Liver (tissue), 9 donors: Measurements from ENCODE around the gene CHKB. TPM values are rescaled to one million over a fixed set of nuclear protein-coding genes. Genes with fewer than 3 reads are reported as not detected.

ENCODE experiments used
- DNase-seq: peaks from one replicate; pipeline ENCODE4 v3.0.0-alpha.2; 2017; ENCODE audit warnings: low spot score
- H3K27ac ChIP-seq, 2 donors: one replicate each; pipeline ENCODE4 v1.7.0; 2013; ENCODE audit warnings: inconsistent platforms in 2 of 2, low read length in 2 of 2, control low read depth in 1 of 2, low read depth in 1 of 2, mild to moderate bottlenecking in 1 of 2
- H3K27me3 ChIP-seq, 4 donors: one replicate each; pipeline versions ENCODE4 v1.6.1 to v1.7.0; 2013; ENCODE audit warnings: low read length in 3 of 4, inconsistent platforms in 1 of 4, mild to moderate bottlenecking in 1 of 4, moderate library complexity in 1 of 4; ENCODE audit not compliant: control insufficient read depth in 4 of 4, insufficient read depth in 4 of 4
- H3K36me3 ChIP-seq, 4 donors: one replicate each; pipeline versions ENCODE4 v1.6.1 to v1.7.0; 2013; ENCODE audit warnings: low read length in 3 of 4, mild to moderate bottlenecking in 3 of 4, low read depth in 1 of 4, moderate library complexity in 1 of 4; ENCODE audit not compliant: control insufficient read depth in 4 of 4, insufficient read depth in 3 of 4
- H3K4me1 ChIP-seq, 4 donors: one replicate each; pipeline versions ENCODE4 v1.6.1 to v1.7.0; 2013; ENCODE audit warnings: low read length in 3 of 4, mild to moderate bottlenecking in 3 of 4, moderate library complexity in 1 of 4; ENCODE audit not compliant: control insufficient read depth in 4 of 4, insufficient read depth in 4 of 4
- H3K4me3 ChIP-seq, 3 donors: one replicate each; pipeline versions ENCODE4 v1.6.1 to v1.7.0; 2013; ENCODE audit warnings: low read length in 3 of 3, control low read depth in 1 of 3, low read depth in 1 of 3, mild to moderate bottlenecking in 1 of 3
- H3K9ac ChIP-seq, 2 donors: one replicate each; pipeline ENCODE4 v1.7.0; 2013; ENCODE audit warnings: low read length in 2 of 2, mild to moderate bottlenecking in 2 of 2, moderate library complexity in 2 of 2, control low read depth in 1 of 2, low read depth in 1 of 2
- H3K9me3 ChIP-seq, 4 donors: one replicate each; pipeline versions ENCODE4 v1.6.1 to v1.7.0; 2013; ENCODE audit warnings: low read length in 3 of 4; ENCODE audit not compliant: control insufficient read depth in 4 of 4
- EGR1 ChIP-seq, 2 donors: IDR thresholded peaks; 2 replicates each; pipeline ENCODE4 v1.6.1; 2016 to 2018; ENCODE audit warnings: antibody characterized with exemption in 2 of 2, low read depth in 2 of 2
- FOXA1 ChIP-seq: IDR thresholded peaks from 2 replicates; pipeline ENCODE4 v1.6.1; 2016; ENCODE audit warnings: antibody characterized with exemption
- FOXA2 ChIP-seq: IDR thresholded peaks from 2 replicates; pipeline ENCODE4 v1.6.1; 2016; ENCODE audit warnings: antibody characterized with exemption
- GABPA ChIP-seq, 2 donors: IDR thresholded peaks in 1 of 2; conservative IDR thresholded peaks in 1 of 2; 2 replicates each; pipeline ENCODE4 v1.6.1; 2016; ENCODE audit warnings: antibody characterized with exemption in 2 of 2, mild to moderate bottlenecking in 1 of 2, moderate library complexity in 1 of 2
- HNF4A ChIP-seq, 2 donors: conservative IDR thresholded peaks; 2 replicates each; pipeline ENCODE4 v1.6.1; 2016; ENCODE audit warnings: antibody characterized with exemption in 2 of 2, mild to moderate bottlenecking in 2 of 2
- HNF4G ChIP-seq: IDR thresholded peaks from 2 replicates; pipeline ENCODE4 v1.6.1; 2016; ENCODE audit warnings: antibody characterized with exemption
- JUND ChIP-seq, 2 donors: IDR thresholded peaks; 2 replicates each; pipeline ENCODE4 v1.6.1; 2016; ENCODE audit warnings: antibody characterized with exemption in 2 of 2
- NR2F2 ChIP-seq: IDR thresholded peaks from 2 replicates; pipeline ENCODE4 v1.6.1; 2016; ENCODE audit warnings: antibody characterized with exemption
- RAD21 ChIP-seq, 2 donors: IDR thresholded peaks; 2 replicates each; pipeline ENCODE4 v1.6.1; 2016; ENCODE audit warnings: antibody characterized with exemption in 2 of 2, mild to moderate bottlenecking in 2 of 2
- RXRA ChIP-seq, 2 donors: IDR thresholded peaks; 2 replicates each; pipeline ENCODE4 v1.6.1; 2017 to 2018; ENCODE audit warnings: antibody characterized with exemption in 2 of 2, mild to moderate bottlenecking in 1 of 2
- SP1 ChIP-seq: IDR thresholded peaks from 2 replicates; pipeline ENCODE4 v1.6.1; 2018; ENCODE audit warnings: antibody characterized with exemption, mild to moderate bottlenecking
- TAF1 ChIP-seq: conservative IDR thresholded peaks from 2 replicates; pipeline ENCODE4 v1.6.1; 2016; ENCODE audit warnings: antibody characterized with exemption, mild to moderate bottlenecking
- WGBS: extraction: QIAGEN DNeasy Blood & Tissue Kit; methylation state at CpG from one replicate; pipeline ENCODE4 v1.1.7; 2013; 5-methylcytosine and 5-hydroxymethylcytosine counted together
- polyA plus RNA-seq, 2 donors: library from polyadenylated mRNA; stranded (reverse) in 1 of 2; unstranded in 1 of 2; fragments of 200-250 nt in 1 of 2; fragments of >200 nt in 1 of 2; fragmentation: Nextera tagmentation in 1 of 2; extraction: Ambion mirVana in 1 of 2; gene quantifications; one replicate each; pipeline versions ENCODE4 v1.2.1 to v1.2.3, GENCODE V29; 2013 to 2015
- total RNA-seq, 2 donors: library from RNA; depleted of rRNA; stranded (reverse); fragments of >200 nt; gene quantifications; one replicate each; pipeline ENCODE4 v1.2.3, GENCODE V29; 2014
- TF ChIP-seq, protein P1 (sequence below): IDR thresholded peaks from 2 replicates; pipeline ENCODE4 v1.6.1; 2016; ENCODE audit warnings: antibody characterized with exemption, mild to moderate bottlenecking
- TF ChIP-seq, protein P2 (sequence below): IDR thresholded peaks from 2 replicates; pipeline ENCODE4 v1.6.1; 2016; ENCODE audit warnings: antibody characterized with exemption
- TF ChIP-seq, protein P3 (sequence below): fragments of 150-350 bp; IDR thresholded peaks from 2 replicates; pipeline ENCODE4 v1.5.1; 2017; ENCODE audit warnings: improper control_type of control experiment, low read depth, low read length; ENCODE audit not compliant: missing input control
- TF ChIP-seq, protein P4 (sequence below): IDR thresholded peaks from 2 replicates; pipeline ENCODE4 v1.6.1; 2016; ENCODE audit warnings: antibody characterized with exemption
- TF ChIP-seq, protein P5 (sequence below): IDR thresholded peaks from 2 replicates; pipeline ENCODE4 v1.6.1; 2016; ENCODE audit warnings: antibody characterized with exemption
- donor health status: healthy.
- donor health status: healthy.
- donor health status: healthy.
- donor health status: healthy.
- donor health status: healthy.

Gene CHKB
- total and polyA plus RNA-seq, 4 donors = 17.9 to 24.2 (median 20.6) TPM

GRCh38 chr22:50603511-50604255 is 21.0 kb upstream of the CHKB start:
- peaks cover 0 to 10% (median 3%) of the 10 kb centered on the region in 4 donors for H3K27me3 ChIP-seq
- DNase-seq = no peak
- H3K36me3 ChIP-seq = no peaks in the 10 kb centered on the region
- H3K4me1 ChIP-seq = peaks cover 0 to 7% (median 4%) of the 10 kb centered on the region in 4 donors
- no peak overlapping the region for H3K4me3 ChIP-seq
- no peaks in the 10 kb centered on the region for H3K9me3 ChIP-seq
- H3K9ac ChIP-seq = no peak overlapping the region
- 11% methylated on average over 70 of the region's 70 CpGs for WGBS
- TF ChIP-seq NR2F2 (no peak), RXRA (IDR thresholded peaks at IDR 0.05) (no peak), EGR1 (IDR thresholded peaks at IDR 0.05; ENCODE audit: low read depth in 2 of 2) (no peak), TAF1 (no peak), RAD21 (IDR thresholded peaks at IDR 0.05) (no peak), JUND (IDR thresholded peaks at IDR 0.05) (no peak), HNF4A (conservative IDR thresholded peaks at IDR 0.05) (no peak), FOXA1 (no peak), GABPA (IDR thresholded peaks at IDR 0.05 in 1 of 2, conservative IDR thresholded peaks at IDR 0.05 in 1 of 2) (no peak)
- TF ChIP-seq, protein P1, sequence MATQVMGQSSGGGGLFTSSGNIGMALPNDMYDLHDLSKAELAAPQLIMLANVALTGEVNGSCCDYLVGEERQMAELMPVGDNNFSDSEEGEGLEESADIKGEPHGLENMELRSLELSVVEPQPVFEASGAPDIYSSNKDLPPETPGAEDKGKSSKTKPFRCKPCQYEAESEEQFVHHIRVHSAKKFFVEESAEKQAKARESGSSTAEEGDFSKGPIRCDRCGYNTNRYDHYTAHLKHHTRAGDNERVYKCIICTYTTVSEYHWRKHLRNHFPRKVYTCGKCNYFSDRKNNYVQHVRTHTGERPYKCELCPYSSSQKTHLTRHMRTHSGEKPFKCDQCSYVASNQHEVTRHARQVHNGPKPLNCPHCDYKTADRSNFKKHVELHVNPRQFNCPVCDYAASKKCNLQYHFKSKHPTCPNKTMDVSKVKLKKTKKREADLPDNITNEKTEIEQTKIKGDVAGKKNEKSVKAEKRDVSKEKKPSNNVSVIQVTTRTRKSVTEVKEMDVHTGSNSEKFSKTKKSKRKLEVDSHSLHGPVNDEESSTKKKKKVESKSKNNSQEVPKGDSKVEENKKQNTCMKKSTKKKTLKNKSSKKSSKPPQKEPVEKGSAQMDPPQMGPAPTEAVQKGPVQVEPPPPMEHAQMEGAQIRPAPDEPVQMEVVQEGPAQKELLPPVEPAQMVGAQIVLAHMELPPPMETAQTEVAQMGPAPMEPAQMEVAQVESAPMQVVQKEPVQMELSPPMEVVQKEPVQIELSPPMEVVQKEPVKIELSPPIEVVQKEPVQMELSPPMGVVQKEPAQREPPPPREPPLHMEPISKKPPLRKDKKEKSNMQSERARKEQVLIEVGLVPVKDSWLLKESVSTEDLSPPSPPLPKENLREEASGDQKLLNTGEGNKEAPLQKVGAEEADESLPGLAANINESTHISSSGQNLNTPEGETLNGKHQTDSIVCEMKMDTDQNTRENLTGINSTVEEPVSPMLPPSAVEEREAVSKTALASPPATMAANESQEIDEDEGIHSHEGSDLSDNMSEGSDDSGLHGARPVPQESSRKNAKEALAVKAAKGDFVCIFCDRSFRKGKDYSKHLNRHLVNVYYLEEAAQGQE = no peak
- TF ChIP-seq, protein P2, sequence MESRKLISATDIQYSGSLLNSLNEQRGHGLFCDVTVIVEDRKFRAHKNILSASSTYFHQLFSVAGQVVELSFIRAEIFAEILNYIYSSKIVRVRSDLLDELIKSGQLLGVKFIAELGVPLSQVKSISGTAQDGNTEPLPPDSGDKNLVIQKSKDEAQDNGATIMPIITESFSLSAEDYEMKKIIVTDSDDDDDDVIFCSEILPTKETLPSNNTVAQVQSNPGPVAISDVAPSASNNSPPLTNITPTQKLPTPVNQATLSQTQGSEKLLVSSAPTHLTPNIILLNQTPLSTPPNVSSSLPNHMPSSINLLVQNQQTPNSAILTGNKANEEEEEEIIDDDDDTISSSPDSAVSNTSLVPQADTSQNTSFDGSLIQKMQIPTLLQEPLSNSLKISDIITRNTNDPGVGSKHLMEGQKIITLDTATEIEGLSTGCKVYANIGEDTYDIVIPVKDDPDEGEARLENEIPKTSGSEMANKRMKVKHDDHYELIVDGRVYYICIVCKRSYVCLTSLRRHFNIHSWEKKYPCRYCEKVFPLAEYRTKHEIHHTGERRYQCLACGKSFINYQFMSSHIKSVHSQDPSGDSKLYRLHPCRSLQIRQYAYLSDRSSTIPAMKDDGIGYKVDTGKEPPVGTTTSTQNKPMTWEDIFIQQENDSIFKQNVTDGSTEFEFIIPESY = no peak
- TF ChIP-seq, protein P3, sequence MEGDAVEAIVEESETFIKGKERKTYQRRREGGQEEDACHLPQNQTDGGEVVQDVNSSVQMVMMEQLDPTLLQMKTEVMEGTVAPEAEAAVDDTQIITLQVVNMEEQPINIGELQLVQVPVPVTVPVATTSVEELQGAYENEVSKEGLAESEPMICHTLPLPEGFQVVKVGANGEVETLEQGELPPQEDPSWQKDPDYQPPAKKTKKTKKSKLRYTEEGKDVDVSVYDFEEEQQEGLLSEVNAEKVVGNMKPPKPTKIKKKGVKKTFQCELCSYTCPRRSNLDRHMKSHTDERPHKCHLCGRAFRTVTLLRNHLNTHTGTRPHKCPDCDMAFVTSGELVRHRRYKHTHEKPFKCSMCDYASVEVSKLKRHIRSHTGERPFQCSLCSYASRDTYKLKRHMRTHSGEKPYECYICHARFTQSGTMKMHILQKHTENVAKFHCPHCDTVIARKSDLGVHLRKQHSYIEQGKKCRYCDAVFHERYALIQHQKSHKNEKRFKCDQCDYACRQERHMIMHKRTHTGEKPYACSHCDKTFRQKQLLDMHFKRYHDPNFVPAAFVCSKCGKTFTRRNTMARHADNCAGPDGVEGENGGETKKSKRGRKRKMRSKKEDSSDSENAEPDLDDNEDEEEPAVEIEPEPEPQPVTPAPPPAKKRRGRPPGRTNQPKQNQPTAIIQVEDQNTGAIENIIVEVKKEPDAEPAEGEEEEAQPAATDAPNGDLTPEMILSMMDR = no peak
- TF ChIP-seq, protein P4, sequence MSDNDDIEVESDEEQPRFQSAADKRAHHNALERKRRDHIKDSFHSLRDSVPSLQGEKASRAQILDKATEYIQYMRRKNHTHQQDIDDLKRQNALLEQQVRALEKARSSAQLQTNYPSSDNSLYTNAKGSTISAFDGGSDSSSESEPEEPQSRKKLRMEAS = no peak
- TF ChIP-seq, protein P5, sequence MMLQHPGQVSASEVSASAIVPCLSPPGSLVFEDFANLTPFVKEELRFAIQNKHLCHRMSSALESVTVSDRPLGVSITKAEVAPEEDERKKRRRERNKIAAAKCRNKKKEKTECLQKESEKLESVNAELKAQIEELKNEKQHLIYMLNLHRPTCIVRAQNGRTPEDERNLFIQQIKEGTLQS = no peak
- H3K27ac ChIP-seq = no peak overlapping the region

DNA sequence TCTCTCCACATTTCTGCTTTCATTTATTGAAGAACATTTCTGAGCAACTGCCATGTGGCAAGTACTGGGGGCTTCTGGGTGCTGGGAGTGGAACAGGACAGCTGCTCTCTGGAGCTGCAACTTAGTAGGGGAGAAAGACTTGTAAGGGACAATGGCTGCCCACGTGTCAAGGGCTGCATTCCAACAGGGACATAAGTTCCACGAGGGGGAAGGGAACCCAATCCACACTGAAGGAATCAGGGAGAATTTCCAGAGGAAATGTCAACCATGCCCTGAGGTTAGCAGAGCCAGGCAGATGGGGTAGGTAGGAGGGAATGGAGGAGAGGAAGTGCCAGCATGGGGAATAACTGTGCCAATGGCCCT is 19.7 kb upstream of the CHKB start:
- peaks cover 0 to 7% (median 4%) of the 10 kb centered on the region in 4 donors for H3K4me1 ChIP-seq
- H3K36me3 ChIP-seq = no peaks in the 10 kb centered on the region
- H3K4me3 ChIP-seq = no peak overlapping the region
- H3K9ac ChIP-seq = no peak overlapping the region
- WGBS = 32% methylated on average over 2 of the region's 2 CpGs
- peaks cover 0 to 10% (median 3%) of the 10 kb centered on the region in 4 donors for H3K27me3 ChIP-seq
- no peak overlapping the region for H3K27ac ChIP-seq
- H3K9me3 ChIP-seq = no peaks in the 10 kb centered on the region
- DNase-seq = no peak
- TF ChIP-seq GABPA (IDR thresholded peaks at IDR 0.05 in 1 of 2, conservative IDR thresholded peaks at IDR 0.05 in 1 of 2) = no peak
- no peak for TF ChIP-seq EGR1 (IDR thresholded peaks at IDR 0.05; ENCODE audit: low read depth in 2 of 2)
- no peak for TF ChIP-seq FOXA2
- no peak for TF ChIP-seq HNF4G
- TF ChIP-seq HNF4A (conservative IDR thresholded peaks at IDR 0.05) = no peak
- TF ChIP-seq JUND (IDR thresholded peaks at IDR 0.05) = no peak
- TF ChIP-seq, protein P4 = no peak
- no peak for TF ChIP-seq SP1
- TF ChIP-seq, protein P1 = no peak
- TF ChIP-seq RAD21 (IDR thresholded peaks at IDR 0.05) = no peak
